IMR-90 (cell line): ENCODE results near the gene TACC2. TPM values are rescaled to one million over a fixed set of nuclear protein-coding genes. Genes with fewer than 3 reads are reported as not detected.

Source experiments
- polyA plus RNA-seq, 3 experiments: library from polyadenylated mRNA; depleted of rRNA; stranded (reverse); fragments of >200 nt; gene quantifications; 2 replicates each; pipeline ENCODE4 v1.2.3, GENCODE V29; 2012; ENCODE audit warnings: low replicate concordance in 1 of 3
- total RNA-seq: library from RNA; depleted of rRNA; stranded (reverse); fragments of >200 nt; gene quantifications from 2 replicates; pipeline ENCODE4 v1.2.3, GENCODE V29; 2012
- TF ChIP-seq, protein P1 (sequence below): conservative IDR thresholded peaks from 2 replicates; pipeline ENCODE4 v1.5.1; 2012; ENCODE audit warnings: mild to moderate bottlenecking, low read depth, low read length, improper control_type of control experiment

The TACC2 gene
- total and polyA plus RNA-seq, 2 of the 4 experiments (the other 2 are of a cell fraction): 2.9 to 15.4 TPM

DNA sequence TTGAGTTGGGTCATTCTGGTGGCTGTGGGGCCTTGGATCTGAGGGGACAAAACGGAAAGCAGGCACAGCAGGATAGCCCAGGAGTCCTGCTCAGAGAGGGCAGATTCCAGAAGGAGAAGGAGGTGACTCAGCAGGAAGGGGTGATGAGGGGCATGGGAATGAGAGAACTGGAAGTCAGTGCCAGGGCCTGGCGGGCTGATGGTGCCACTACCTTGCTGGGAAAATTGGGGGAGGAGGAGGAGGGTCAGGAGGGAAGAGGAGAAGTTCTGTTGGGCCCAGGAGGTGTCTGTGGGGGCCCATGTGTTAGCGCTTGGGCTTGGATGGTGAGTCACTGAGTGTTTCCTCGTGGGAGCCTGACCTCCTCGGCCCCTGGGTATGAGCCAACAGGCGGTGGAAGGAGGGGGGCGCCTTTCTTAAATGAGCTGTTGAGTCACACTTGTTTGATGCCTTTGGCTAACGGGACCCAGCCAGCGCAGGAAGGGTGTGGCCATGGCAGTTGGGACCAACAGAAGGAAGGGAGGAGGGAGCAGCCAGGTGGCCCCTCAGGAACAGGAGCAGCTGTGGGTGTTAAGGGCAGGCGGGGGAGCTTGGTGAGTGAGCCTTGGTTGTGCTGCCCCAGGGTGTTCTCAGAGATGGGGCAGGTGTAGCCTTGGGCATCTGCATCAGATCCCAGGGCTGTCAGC, 152.1 kb downstream of the TACC2 start (continued):
- TF ChIP-seq, protein P1, sequence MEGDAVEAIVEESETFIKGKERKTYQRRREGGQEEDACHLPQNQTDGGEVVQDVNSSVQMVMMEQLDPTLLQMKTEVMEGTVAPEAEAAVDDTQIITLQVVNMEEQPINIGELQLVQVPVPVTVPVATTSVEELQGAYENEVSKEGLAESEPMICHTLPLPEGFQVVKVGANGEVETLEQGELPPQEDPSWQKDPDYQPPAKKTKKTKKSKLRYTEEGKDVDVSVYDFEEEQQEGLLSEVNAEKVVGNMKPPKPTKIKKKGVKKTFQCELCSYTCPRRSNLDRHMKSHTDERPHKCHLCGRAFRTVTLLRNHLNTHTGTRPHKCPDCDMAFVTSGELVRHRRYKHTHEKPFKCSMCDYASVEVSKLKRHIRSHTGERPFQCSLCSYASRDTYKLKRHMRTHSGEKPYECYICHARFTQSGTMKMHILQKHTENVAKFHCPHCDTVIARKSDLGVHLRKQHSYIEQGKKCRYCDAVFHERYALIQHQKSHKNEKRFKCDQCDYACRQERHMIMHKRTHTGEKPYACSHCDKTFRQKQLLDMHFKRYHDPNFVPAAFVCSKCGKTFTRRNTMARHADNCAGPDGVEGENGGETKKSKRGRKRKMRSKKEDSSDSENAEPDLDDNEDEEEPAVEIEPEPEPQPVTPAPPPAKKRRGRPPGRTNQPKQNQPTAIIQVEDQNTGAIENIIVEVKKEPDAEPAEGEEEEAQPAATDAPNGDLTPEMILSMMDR: no peak
